ENCODE data around the gene LRRC74A. TPM values are rescaled to one million over a fixed set of nuclear protein-coding genes. Genes with fewer than 3 reads are reported as not detected.

The LRRC74A gene
- total and polyA plus RNA-seq, 2 experiments from 2014 or later: not detected

DNA sequence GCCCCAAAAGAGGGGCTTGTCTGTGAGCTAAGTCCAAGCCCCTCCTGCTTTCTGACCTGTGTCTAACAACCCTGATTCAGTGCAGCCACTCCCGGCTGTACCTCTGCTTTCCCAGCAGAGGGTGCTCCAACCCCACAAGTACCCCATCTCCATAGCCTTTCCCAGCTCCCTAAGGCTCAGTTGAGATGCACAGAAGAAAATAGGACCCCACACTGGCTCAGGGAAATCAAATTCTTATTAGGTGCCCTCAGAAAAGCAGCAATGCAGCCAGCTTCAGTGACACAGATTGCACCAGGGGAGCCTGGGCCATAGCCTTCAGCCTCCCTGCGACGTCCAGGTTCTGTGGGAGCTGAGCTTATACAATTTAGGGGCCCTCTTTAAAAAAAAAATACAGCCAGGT is 49.9 kb downstream of the LRRC74A start:
- no peak overlapping the region for H2AFZ ChIP-seq
- peak; percentile 94 for ATAC-seq
- H3K27ac Mint-ChIP-seq: no peak overlapping the region

More for the DNA sequence above, 49.9 kb downstream of the LRRC74A start:
- Histone ChIP-seq H3K27me3 (ENCODE audit: insufficient read depth) (no peaks in the 10 kb centered on the region), H3K27ac (ENCODE audit: low read depth) (no peak overlapping the region), H3K9me2 (ENCODE audit: insufficient read depth) (no peaks in the 10 kb centered on the region), H3K4me1 (ENCODE audit: insufficient read depth) (no peaks in the 10 kb centered on the region), H3K79me2 (replicated peaks; ENCODE audit: insufficient read depth) (no peaks in the 10 kb centered on the region), H4K20me1 (replicated peaks; ENCODE audit: insufficient read depth) (no peaks in the 10 kb centered on the region), H3K36me3 (ENCODE audit: insufficient read depth) (no peaks in the 10 kb centered on the region), H3F3A (replicated peaks; ENCODE audit: low read depth) (no peaks in the 10 kb centered on the region), H3K4me2 (no peak overlapping the region), H3K4me3 (no peak overlapping the region)
- peaks cover 12% of the 10 kb centered on the region; the same call in 2 of the 3 replicates for H3K9me3 Mint-ChIP-seq
- peaks cover 4% of the 10 kb centered on the region; the same call in 2 of the 3 replicates for H3K4me1 Mint-ChIP-seq
- H3K27me3 Mint-ChIP-seq (ENCODE audit: insufficient read depth, low read depth, poor library complexity): peaks cover 6% of the 10 kb centered on the region
- TF ChIP-seq ZNF331 (CRISPR knock-in tag; IDR thresholded peaks at IDR 0.05; ENCODE audit: low read depth): no peak
- TF ChIP-seq ZNF462 (CRISPR knock-in tag; IDR thresholded peaks at IDR 0.05): no peak
- TF ChIP-seq EZH2 (IDR thresholded peaks at IDR 0.05; ENCODE audit: low read depth, unreplicated experiment): no peak
- TF ChIP-seq ZNF114 (CRISPR knock-in tag; IDR thresholded peaks at IDR 0.05): no peak
- no peak for TF ChIP-seq ETS1 (IDR thresholded peaks at IDR 0.05)
- TF ChIP-seq, protein P1, sequence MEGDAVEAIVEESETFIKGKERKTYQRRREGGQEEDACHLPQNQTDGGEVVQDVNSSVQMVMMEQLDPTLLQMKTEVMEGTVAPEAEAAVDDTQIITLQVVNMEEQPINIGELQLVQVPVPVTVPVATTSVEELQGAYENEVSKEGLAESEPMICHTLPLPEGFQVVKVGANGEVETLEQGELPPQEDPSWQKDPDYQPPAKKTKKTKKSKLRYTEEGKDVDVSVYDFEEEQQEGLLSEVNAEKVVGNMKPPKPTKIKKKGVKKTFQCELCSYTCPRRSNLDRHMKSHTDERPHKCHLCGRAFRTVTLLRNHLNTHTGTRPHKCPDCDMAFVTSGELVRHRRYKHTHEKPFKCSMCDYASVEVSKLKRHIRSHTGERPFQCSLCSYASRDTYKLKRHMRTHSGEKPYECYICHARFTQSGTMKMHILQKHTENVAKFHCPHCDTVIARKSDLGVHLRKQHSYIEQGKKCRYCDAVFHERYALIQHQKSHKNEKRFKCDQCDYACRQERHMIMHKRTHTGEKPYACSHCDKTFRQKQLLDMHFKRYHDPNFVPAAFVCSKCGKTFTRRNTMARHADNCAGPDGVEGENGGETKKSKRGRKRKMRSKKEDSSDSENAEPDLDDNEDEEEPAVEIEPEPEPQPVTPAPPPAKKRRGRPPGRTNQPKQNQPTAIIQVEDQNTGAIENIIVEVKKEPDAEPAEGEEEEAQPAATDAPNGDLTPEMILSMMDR (conservative IDR thresholded peaks at IDR 0.05; ENCODE audit: low read depth in 2 of 2): peak; percentile 99
- no peak for TF ChIP-seq NANOG (IDR thresholded peaks at IDR 0.05; ENCODE audit: borderline replicate concordance)
- peak; percentile 29 for TF ChIP-seq JUNB (IDR thresholded peaks at IDR 0.05; ENCODE audit: unreplicated experiment)
- TF ChIP-seq EZH2phosphoT487 (IDR thresholded peaks at IDR 0.05; ENCODE audit: unreplicated experiment): no peak
- no peak for TF ChIP-seq POLR2AphosphoS5 (IDR thresholded peaks at IDR 0.05; ENCODE audit: low read depth)
- no peak for TF ChIP-seq CREB1 (CRISPR knock-in tag; IDR thresholded peaks at IDR 0.05; ENCODE audit: low read depth)
- no peak for TF ChIP-seq STAT1 (IDR thresholded peaks at IDR 0.05; ENCODE audit: unreplicated experiment)
- no peaks in the 10 kb centered on the region for H3K36me3 Mint-ChIP-seq (ENCODE audit: low read depth)
- peak; percentile 90 for DNase-seq (ENCODE audit: low spot score)
- H3K4me3 Mint-ChIP-seq: no peak overlapping the region
